Measurements from ENCODE around the gene ATXN7L1.

Gene ATXN7L1

DNA sequence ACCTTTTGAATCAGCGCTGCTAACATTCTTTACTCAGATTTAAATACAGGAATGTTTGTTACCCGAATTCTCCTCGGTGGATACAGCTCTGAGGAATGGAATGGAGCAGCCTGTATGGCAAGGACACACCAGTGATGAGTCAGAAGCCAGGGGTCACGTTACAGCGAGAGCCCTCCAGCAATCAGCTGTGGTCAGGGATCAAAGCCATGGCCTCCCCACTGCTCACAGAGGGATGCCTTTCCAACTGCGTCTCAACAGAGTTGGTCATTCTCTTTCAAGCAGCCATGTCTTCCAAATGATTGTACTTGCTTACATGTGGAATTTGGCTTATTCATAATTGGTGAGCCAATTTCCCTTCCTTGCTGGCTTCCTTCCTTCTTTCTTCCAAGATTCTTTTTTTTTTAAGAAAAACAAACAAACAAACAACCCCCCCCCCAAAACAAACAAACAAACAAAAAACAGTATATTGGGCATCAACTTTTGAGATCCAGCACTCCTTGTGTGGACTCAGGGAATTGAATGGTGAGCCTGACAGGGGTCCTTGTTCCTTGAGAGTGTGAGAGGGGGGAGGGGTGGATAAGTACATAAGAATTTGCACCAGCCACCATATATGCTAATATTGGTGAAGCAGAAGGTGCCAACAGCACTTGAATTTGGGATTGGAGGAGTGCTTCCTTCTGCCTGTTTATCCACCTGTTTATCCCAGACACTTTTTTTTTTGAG, 100.2 kb downstream of the ATXN7L1 start:
- WGBS, 2 donors (ENCODE audit: extremely low coverage in 2 of 2, insufficient read length in 2 of 2, insufficient replicate concordance in 1 of 2): no CpG with 5 or more reads among the region's 6 CpGs
- no peak overlapping the region for H3K14ac ChIP-seq (ENCODE audit: low read length)

DNA sequence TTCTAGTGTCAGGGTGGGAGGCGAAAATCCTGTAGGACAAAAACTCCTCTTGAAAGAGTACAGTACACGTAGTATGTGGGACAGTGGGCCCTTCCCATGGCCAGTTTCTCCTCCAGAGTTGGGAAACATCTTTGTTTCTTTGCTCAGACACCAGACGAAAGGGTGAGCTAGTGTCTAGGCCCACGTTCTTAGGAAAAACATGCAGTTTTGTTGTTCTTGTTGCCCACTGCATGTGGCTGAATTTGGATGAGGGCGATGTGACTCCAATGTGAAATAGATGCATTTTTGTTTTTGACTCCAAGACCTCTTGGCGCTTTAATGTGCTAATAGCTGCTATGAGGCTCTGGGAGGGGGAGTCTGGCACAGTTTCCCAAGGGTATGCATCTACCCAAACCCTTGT, 100.8 kb downstream of the ATXN7L1 start:
- Histone ChIP-seq H3K23ac (ENCODE audit: low read depth, low read length, poor library complexity) (no peak overlapping the region), H2BK12ac (ENCODE audit: low read length) (no peak overlapping the region), H3K27me3 (ENCODE audit: control insufficient read depth in 3 of 3, insufficient read depth in 3 of 3, low read depth in 1 of 3, low read length in 3 of 3) (no peaks in the 10 kb centered on the region), H3K18ac (ENCODE audit: low read length) (no peak overlapping the region), H3K4me3 (ENCODE audit: low read length in 2 of 2) (no peak overlapping the region), H3K9ac (ENCODE audit: low read depth, low read length, poor library complexity) (no peak overlapping the region), H4K91ac (ENCODE audit: low read depth, low read length, poor library complexity) (no peak overlapping the region), H3K9me3 (replicated peaks in 1 of 2; ENCODE audit: control insufficient read depth in 2 of 2, insufficient read depth in 1 of 2, low read depth in 1 of 2, low read length in 2 of 2) (peaks cover 0 to 7% of the 10 kb centered on the region in 2 donors), H3K4me2 (ENCODE audit: insufficient read depth, low read length, poor library complexity, severe bottlenecking) (no peak overlapping the region), H3K27ac (replicated peaks; ENCODE audit: low read length) (no peak overlapping the region), H3K4me1 (ENCODE audit: control insufficient read depth in 2 of 2, insufficient read depth in 1 of 2, low read depth in 1 of 2, low read length in 2 of 2) (peaks cover 12 to 43% of the 10 kb centered on the region in 2 donors), H2AFZ (ENCODE audit: low read length) (peak overlapping the region; percentile 17), H2BK5ac (ENCODE audit: low read length) (no peak overlapping the region), H3K14ac (ENCODE audit: low read length) (no peak overlapping the region), H2AK5ac (ENCODE audit: low read depth, low read length) (no peak overlapping the region), H4K8ac (ENCODE audit: low read depth, low read length) (no peak overlapping the region), H2BK15ac (ENCODE audit: low read length) (no peak overlapping the region), H3K36me3 (replicated peaks in 1 of 2; ENCODE audit: control insufficient read depth in 2 of 2, insufficient read depth in 2 of 2, low read length in 2 of 2) (no peaks in the 10 kb centered on the region), H2BK120ac (ENCODE audit: low read depth, low read length) (no peak overlapping the region), H3K79me1 (ENCODE audit: low read depth, low read length) (no peaks in the 10 kb centered on the region), H3K4ac (ENCODE audit: low read length) (no peak overlapping the region)
- no CpG with 5 or more reads among the region's 6 CpGs for WGBS, 2 donors (ENCODE audit: extremely low coverage in 2 of 2, insufficient read length in 2 of 2, insufficient replicate concordance in 1 of 2)
- no peak for DNase-seq (ENCODE audit: low spot score)

More for the DNA sequence above, 100.2 kb downstream of the ATXN7L1 start:
- H3K36me3 ChIP-seq (replicated peaks in 1 of 2; ENCODE audit: control insufficient read depth in 2 of 2, insufficient read depth in 2 of 2, low read length in 2 of 2): no peaks in the 10 kb centered on the region
- no peak overlapping the region for H2AK5ac ChIP-seq (ENCODE audit: low read depth, low read length)
- no peak overlapping the region for H3K4me3 ChIP-seq (ENCODE audit: low read length in 2 of 2)
- H2BK5ac ChIP-seq (ENCODE audit: low read length): no peak overlapping the region
- H3K23ac ChIP-seq (ENCODE audit: low read depth, low read length, poor library complexity): no peak overlapping the region
- no peaks in the 10 kb centered on the region for H3K27me3 ChIP-seq (ENCODE audit: control insufficient read depth in 3 of 3, insufficient read depth in 3 of 3, low read depth in 1 of 3, low read length in 3 of 3)
- H2AFZ ChIP-seq (ENCODE audit: low read length): peak overlapping the region; percentile 17
- no peak overlapping the region for H4K91ac ChIP-seq (ENCODE audit: low read depth, low read length, poor library complexity)
- no peak overlapping the region for H2BK15ac ChIP-seq (ENCODE audit: low read length)
- H3K4ac ChIP-seq (ENCODE audit: low read length): no peak overlapping the region
- peaks cover 0 to 6% of the 10 kb centered on the region in 2 donors for H3K9me3 ChIP-seq (replicated peaks in 1 of 2; ENCODE audit: control insufficient read depth in 2 of 2, insufficient read depth in 1 of 2, low read depth in 1 of 2, low read length in 2 of 2)
- peaks cover 12 to 43% of the 10 kb centered on the region in 2 donors for H3K4me1 ChIP-seq (ENCODE audit: control insufficient read depth in 2 of 2, insufficient read depth in 1 of 2, low read depth in 1 of 2, low read length in 2 of 2)
- no peaks in the 10 kb centered on the region for H3K79me1 ChIP-seq (ENCODE audit: low read depth, low read length)
- no peak overlapping the region for H3K9ac ChIP-seq (ENCODE audit: low read depth, low read length, poor library complexity)
- H2BK12ac ChIP-seq (ENCODE audit: low read length): no peak overlapping the region
- H2BK120ac ChIP-seq (ENCODE audit: low read depth, low read length): no peak overlapping the region
- no peak overlapping the region for H4K8ac ChIP-seq (ENCODE audit: low read depth, low read length)
- DNase-seq (ENCODE audit: low spot score): no peak
- no peak overlapping the region for H3K4me2 ChIP-seq (ENCODE audit: insufficient read depth, low read length, poor library complexity, severe bottlenecking)
- no peak overlapping the region for H3K18ac ChIP-seq (ENCODE audit: low read length)
- H3K27ac ChIP-seq (replicated peaks; ENCODE audit: low read length): no peak overlapping the region

DNA sequence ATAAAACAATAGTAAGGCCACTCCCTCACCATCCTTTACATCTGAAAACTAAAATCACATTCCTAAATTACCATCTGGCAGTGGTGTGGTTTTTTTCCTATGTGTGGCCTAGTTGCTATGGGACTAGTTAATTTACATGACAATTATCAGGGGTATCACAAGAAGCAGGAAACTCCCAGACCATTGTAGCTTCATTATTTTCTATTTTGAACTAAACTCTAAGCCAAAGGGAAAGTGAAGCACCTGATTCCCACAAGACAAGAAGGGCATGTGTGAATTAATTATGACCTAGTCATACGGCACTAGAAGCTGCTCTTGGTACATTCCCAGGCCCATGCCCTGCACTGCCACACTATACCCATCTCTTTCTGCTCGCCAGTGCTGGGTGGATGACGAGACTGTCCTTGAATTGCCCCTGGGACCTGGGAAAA, 103.4 kb downstream of the ATXN7L1 start:
- no peaks in the 10 kb centered on the region for H3K36me3 ChIP-seq (replicated peaks in 1 of 2; ENCODE audit: control insufficient read depth in 2 of 2, insufficient read depth in 2 of 2, low read length in 2 of 2)
- H2BK5ac ChIP-seq (ENCODE audit: low read length): no peak overlapping the region
- no peak overlapping the region for H3K23ac ChIP-seq (ENCODE audit: low read depth, low read length, poor library complexity)

DNA sequence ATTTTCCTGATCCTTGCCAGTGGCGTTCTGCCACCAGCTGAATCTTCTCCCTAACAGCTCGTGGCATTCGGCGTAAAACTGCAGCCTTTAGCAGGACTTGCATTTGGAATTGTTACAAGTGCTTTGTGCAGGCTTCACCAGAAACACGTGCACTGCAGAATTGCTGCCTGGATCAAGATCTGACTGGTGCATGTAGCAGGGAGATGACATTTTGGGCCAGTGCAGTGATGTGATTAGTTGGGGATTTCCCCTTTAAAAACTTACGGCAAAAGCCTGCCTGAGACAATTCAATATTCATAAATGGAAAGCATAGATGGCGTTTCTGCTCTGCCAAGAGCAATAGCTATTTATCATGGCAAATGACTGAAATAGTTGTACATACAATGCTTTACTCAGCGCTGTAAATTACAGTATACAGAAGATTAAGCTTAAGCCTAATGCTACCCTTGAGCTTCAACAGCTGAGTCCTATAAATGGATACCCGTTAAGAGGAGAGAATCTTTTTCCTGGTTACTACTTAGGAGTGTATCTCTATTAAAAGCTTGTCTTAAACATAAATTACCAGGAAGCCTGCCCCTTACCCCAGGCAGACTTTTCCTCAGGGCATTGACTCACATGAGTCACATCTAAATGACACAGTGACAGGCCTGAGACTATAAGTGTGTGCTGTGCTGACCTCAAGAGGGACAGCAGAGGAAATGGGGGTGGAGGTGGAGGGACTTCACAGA, 106.3 kb downstream of the ATXN7L1 start:
- Histone ChIP-seq H3K4me2 (ENCODE audit: insufficient read depth, low read length, poor library complexity, severe bottlenecking) (no peak overlapping the region), H2AK5ac (ENCODE audit: low read depth, low read length) (no peak overlapping the region), H3K4me1 (ENCODE audit: control insufficient read depth in 2 of 2, insufficient read depth in 1 of 2, low read depth in 1 of 2, low read length in 2 of 2) (peaks cover 8 to 19% of the 10 kb centered on the region in 2 donors), H3K14ac (ENCODE audit: low read length) (no peak overlapping the region), H2BK12ac (ENCODE audit: low read length) (no peak overlapping the region), H4K91ac (ENCODE audit: low read depth, low read length, poor library complexity) (no peak overlapping the region), H4K8ac (ENCODE audit: low read depth, low read length) (no peak overlapping the region), H2BK5ac (ENCODE audit: low read length) (no peak overlapping the region), H2BK120ac (ENCODE audit: low read depth, low read length) (no peak overlapping the region), H3K4ac (ENCODE audit: low read length) (no peak overlapping the region), H3K9me3 (replicated peaks in 1 of 2; ENCODE audit: control insufficient read depth in 2 of 2, insufficient read depth in 1 of 2, low read depth in 1 of 2, low read length in 2 of 2) (peaks cover 0 to 7% of the 10 kb centered on the region in 2 donors), H3K4me3 (ENCODE audit: low read length in 2 of 2) (no peak overlapping the region), H3K23ac (ENCODE audit: low read depth, low read length, poor library complexity) (no peak overlapping the region), H3K79me1 (ENCODE audit: low read depth, low read length) (no peaks in the 10 kb centered on the region), H3K27me3 (ENCODE audit: control insufficient read depth in 3 of 3, insufficient read depth in 3 of 3, low read depth in 1 of 3, low read length in 3 of 3) (no peaks in the 10 kb centered on the region), H2AFZ (ENCODE audit: low read length) (no peak overlapping the region), H3K27ac (replicated peaks; ENCODE audit: low read length) (no peak overlapping the region), H3K9ac (ENCODE audit: low read depth, low read length, poor library complexity) (no peak overlapping the region), H3K18ac (ENCODE audit: low read length) (no peak overlapping the region), H3K36me3 (replicated peaks in 1 of 2; ENCODE audit: control insufficient read depth in 2 of 2, insufficient read depth in 2 of 2, low read length in 2 of 2) (no peaks in the 10 kb centered on the region), H2BK15ac (ENCODE audit: low read length) (no peak overlapping the region)
- DNase-seq (ENCODE audit: low spot score): no peak
- WGBS, 2 donors (ENCODE audit: extremely low coverage in 2 of 2, insufficient read length in 2 of 2, insufficient replicate concordance in 1 of 2): no CpG with 5 or more reads among the region's 9 CpGs

More for the DNA sequence above, 103.4 kb downstream of the ATXN7L1 start:
- no peak overlapping the region for H3K9ac ChIP-seq (ENCODE audit: low read depth, low read length, poor library complexity)
- H3K9me3 ChIP-seq (replicated peaks in 1 of 2; ENCODE audit: control insufficient read depth in 2 of 2, insufficient read depth in 1 of 2, low read depth in 1 of 2, low read length in 2 of 2): peaks cover 0 to 7% of the 10 kb centered on the region in 2 donors
- H2BK12ac ChIP-seq (ENCODE audit: low read length): no peak overlapping the region
- no peak overlapping the region for H4K8ac ChIP-seq (ENCODE audit: low read depth, low read length)
- no peaks in the 10 kb centered on the region for H3K27me3 ChIP-seq (ENCODE audit: control insufficient read depth in 3 of 3, insufficient read depth in 3 of 3, low read depth in 1 of 3, low read length in 3 of 3)
- no peak overlapping the region for H2BK120ac ChIP-seq (ENCODE audit: low read depth, low read length)
- no peak overlapping the region for H3K27ac ChIP-seq (replicated peaks; ENCODE audit: low read length)
- no peak overlapping the region for H4K91ac ChIP-seq (ENCODE audit: low read depth, low read length, poor library complexity)
- peaks cover 12 to 43% of the 10 kb centered on the region in 2 donors for H3K4me1 ChIP-seq (ENCODE audit: control insufficient read depth in 2 of 2, insufficient read depth in 1 of 2, low read depth in 1 of 2, low read length in 2 of 2)
- no peak overlapping the region for H3K4ac ChIP-seq (ENCODE audit: low read length)
- no peaks in the 10 kb centered on the region for H3K79me1 ChIP-seq (ENCODE audit: low read depth, low read length)
- WGBS, 2 donors (ENCODE audit: extremely low coverage in 2 of 2, insufficient read length in 2 of 2, insufficient replicate concordance in 1 of 2): no CpG with 5 or more reads among the region's 3 CpGs
- H3K14ac ChIP-seq (ENCODE audit: low read length): no peak overlapping the region
- DNase-seq (ENCODE audit: low spot score): no peak
- no peak overlapping the region for H3K4me2 ChIP-seq (ENCODE audit: insufficient read depth, low read length, poor library complexity, severe bottlenecking)
- no peak overlapping the region for H2BK15ac ChIP-seq (ENCODE audit: low read length)
- H2AK5ac ChIP-seq (ENCODE audit: low read depth, low read length): no peak overlapping the region
- H2AFZ ChIP-seq (ENCODE audit: low read length): no peak overlapping the region
- no peak overlapping the region for H3K4me3 ChIP-seq (ENCODE audit: low read length in 2 of 2)
- no peak overlapping the region for H3K18ac ChIP-seq (ENCODE audit: low read length)

Data from neuronal stem cell (in vitro differentiated cells).